ENCODE data around the gene FCER1G. TPM values are rescaled to one million over a fixed set of nuclear protein-coding genes. Genes with fewer than 3 reads are reported as not detected.

Gene FCER1G
- total and polyA plus RNA-seq, 4 donors: 25.4 to 77.1 (median 39.3) TPM

DNA sequence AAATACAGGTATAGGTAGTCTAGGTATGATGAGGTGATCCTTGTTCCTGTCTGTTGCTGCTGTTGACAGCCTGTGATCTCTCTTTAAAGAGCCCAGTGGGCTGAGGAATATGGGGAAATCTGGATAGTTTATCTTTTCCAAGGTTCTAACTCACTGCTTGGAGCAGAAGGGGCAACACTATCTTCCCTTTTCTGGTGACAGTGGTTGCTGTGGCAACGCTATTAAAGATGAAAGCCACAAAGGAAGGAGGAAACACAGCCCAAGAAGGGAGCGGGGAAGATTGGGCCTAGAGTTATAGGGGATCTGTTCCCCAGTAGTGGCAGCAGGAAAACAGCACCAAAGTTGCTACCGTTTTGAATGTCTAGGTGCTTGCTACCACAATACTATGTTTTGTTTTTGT lies 52.2 kb downstream of the FCER1G start:
- WGBS: 75% methylated on average over 3 of the region's 3 CpGs
- Histone ChIP-seq H3K4me1 (ENCODE audit: control insufficient read depth in 4 of 4, insufficient read depth in 4 of 4, low read length in 3 of 4) (no peaks in the 10 kb centered on the region), H3K9me3 (ENCODE audit: control insufficient read depth in 4 of 4, low read length in 3 of 4) (no peaks in the 10 kb centered on the region), H3K36me3 (ENCODE audit: control insufficient read depth in 4 of 4, insufficient read depth in 3 of 4, low read depth in 1 of 4, low read length in 3 of 4) (no peaks in the 10 kb centered on the region), H3K27ac (ENCODE audit: low read depth in 1 of 2, low read length in 2 of 2) (no peak overlapping the region), H3K9ac (ENCODE audit: low read depth in 1 of 2, low read length in 2 of 2) (no peak overlapping the region), H3K27me3 (ENCODE audit: control insufficient read depth in 4 of 4, insufficient read depth in 4 of 4, low read length in 3 of 4) (no peaks in the 10 kb centered on the region), H3K4me3 (ENCODE audit: low read depth in 1 of 3, low read length in 3 of 3) (no peak overlapping the region)
- DNase-seq (ENCODE audit: low spot score): no peak
- TF ChIP-seq SP1 (IDR thresholded peaks at IDR 0.05) (no peak), FOXA1 (IDR thresholded peaks at IDR 0.05) (no peak), RAD21 (IDR thresholded peaks at IDR 0.05) (no peak), RXRA (IDR thresholded peaks at IDR 0.05) (no peak), JUND (IDR thresholded peaks at IDR 0.05) (no peak), HNF4G (IDR thresholded peaks at IDR 0.05) (no peak), GABPA (IDR thresholded peaks at IDR 0.05 in 1 of 2, conservative IDR thresholded peaks at IDR 0.05 in 1 of 2) (no peak), YY1 (IDR thresholded peaks at IDR 0.05) (no peak)
- TF ChIP-seq, protein P1, sequence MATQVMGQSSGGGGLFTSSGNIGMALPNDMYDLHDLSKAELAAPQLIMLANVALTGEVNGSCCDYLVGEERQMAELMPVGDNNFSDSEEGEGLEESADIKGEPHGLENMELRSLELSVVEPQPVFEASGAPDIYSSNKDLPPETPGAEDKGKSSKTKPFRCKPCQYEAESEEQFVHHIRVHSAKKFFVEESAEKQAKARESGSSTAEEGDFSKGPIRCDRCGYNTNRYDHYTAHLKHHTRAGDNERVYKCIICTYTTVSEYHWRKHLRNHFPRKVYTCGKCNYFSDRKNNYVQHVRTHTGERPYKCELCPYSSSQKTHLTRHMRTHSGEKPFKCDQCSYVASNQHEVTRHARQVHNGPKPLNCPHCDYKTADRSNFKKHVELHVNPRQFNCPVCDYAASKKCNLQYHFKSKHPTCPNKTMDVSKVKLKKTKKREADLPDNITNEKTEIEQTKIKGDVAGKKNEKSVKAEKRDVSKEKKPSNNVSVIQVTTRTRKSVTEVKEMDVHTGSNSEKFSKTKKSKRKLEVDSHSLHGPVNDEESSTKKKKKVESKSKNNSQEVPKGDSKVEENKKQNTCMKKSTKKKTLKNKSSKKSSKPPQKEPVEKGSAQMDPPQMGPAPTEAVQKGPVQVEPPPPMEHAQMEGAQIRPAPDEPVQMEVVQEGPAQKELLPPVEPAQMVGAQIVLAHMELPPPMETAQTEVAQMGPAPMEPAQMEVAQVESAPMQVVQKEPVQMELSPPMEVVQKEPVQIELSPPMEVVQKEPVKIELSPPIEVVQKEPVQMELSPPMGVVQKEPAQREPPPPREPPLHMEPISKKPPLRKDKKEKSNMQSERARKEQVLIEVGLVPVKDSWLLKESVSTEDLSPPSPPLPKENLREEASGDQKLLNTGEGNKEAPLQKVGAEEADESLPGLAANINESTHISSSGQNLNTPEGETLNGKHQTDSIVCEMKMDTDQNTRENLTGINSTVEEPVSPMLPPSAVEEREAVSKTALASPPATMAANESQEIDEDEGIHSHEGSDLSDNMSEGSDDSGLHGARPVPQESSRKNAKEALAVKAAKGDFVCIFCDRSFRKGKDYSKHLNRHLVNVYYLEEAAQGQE (IDR thresholded peaks at IDR 0.05): no peak
- TF ChIP-seq, protein P2, sequence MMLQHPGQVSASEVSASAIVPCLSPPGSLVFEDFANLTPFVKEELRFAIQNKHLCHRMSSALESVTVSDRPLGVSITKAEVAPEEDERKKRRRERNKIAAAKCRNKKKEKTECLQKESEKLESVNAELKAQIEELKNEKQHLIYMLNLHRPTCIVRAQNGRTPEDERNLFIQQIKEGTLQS (IDR thresholded peaks at IDR 0.05): no peak
- TF ChIP-seq, protein P3, sequence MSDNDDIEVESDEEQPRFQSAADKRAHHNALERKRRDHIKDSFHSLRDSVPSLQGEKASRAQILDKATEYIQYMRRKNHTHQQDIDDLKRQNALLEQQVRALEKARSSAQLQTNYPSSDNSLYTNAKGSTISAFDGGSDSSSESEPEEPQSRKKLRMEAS (IDR thresholded peaks at IDR 0.05): no peak

Other genes starting within 250 kb of the FCER1G start
- 10 to 100 TPM; 45.9 to 80.4 TPM for gene F11R, start 194.1 kb upstream of the FCER1G start, total RNA-seq
- gene F11R, start 194.1 kb upstream of the FCER1G start, polyA plus RNA-seq: 10 to 100 TPM; 25.8 to 45.3 TPM
- gene TSTD1, start 176.3 kb upstream of the FCER1G start, total RNA-seq: 10 to 100 TPM; 10.9 to 23.6 TPM
- 10 to 100 TPM; 45.9 to 67.5 TPM for gene TSTD1, start 176.3 kb upstream of the FCER1G start, polyA plus RNA-seq
- gene USF1, start 169.3 kb upstream of the FCER1G start, total RNA-seq: 10 to 100 TPM; 29.8 to 43.5 TPM
- 10 to 100 TPM; 19.2 to 24.5 TPM for gene USF1, start 169.3 kb upstream of the FCER1G start, polyA plus RNA-seq
- 1 to 10 TPM; 6.6 to 8.9 TPM for gene ARHGAP30, start 145.4 kb upstream of the FCER1G start, total RNA-seq
- gene ARHGAP30, start 145.4 kb upstream of the FCER1G start, polyA plus RNA-seq: 1 to 10 TPM; 1.2 to 3.5 TPM
- gene NECTIN4, start 125.7 kb upstream of the FCER1G start, total RNA-seq: not detected
- under 1 TPM in 1 of 2 donors, not detected in 1; 0.01 TPM for gene NECTIN4, start 125.7 kb upstream of the FCER1G start, polyA plus RNA-seq
- 1 to 10 TPM; 1.9 to 2.8 TPM for gene KLHDC9, start 116.9 kb upstream of the FCER1G start, total RNA-seq
- gene KLHDC9, start 116.9 kb upstream of the FCER1G start, polyA plus RNA-seq: 1 to 10 TPM; 2.4 to 3.3 TPM
- gene PFDN2, start 97.3 kb upstream of the FCER1G start, total RNA-seq: 10 to 100 TPM; 12.4 to 19.3 TPM
- gene PFDN2, start 97.3 kb upstream of the FCER1G start, polyA plus RNA-seq: 10 to 100 TPM; 48.7 to 61.9 TPM
- 10 to 100 TPM; 17.8 to 37.2 TPM for gene NIT1, start 97.2 kb upstream of the FCER1G start, total RNA-seq
- gene NIT1, start 97.2 kb upstream of the FCER1G start, polyA plus RNA-seq: 10 to 100 TPM; 41.4 to 45.8 TPM
- 10 to 100 TPM; 13.8 to 16.7 TPM for gene DEDD, start 82.6 kb upstream of the FCER1G start, total RNA-seq
- 10 to 100 TPM; 15.2 to 17.7 TPM for gene DEDD, start 82.6 kb upstream of the FCER1G start, polyA plus RNA-seq
- 10 to 100 TPM; 34.2 to 44.1 TPM for gene UFC1, start 61.3 kb upstream of the FCER1G start, total RNA-seq
- 10 to 100 TPM; 42.5 to 47.5 TPM for gene UFC1, start 61.3 kb upstream of the FCER1G start, polyA plus RNA-seq
- 1 to 10 TPM; 7.2 to 9.0 TPM for gene USP21, start 55.8 kb upstream of the FCER1G start, total RNA-seq
- 1 to 10 TPM; 4.1 to 5.8 TPM for gene USP21, start 55.8 kb upstream of the FCER1G start, polyA plus RNA-seq
- gene PPOX, start 48.9 kb upstream of the FCER1G start, total RNA-seq: 100 to 1,000 TPM in 1 of 2 donors, 1 to 10 TPM in 1; 6.2 to 106 TPM
- 1 to 10 TPM; 6.2 to 9.6 TPM for gene PPOX, start 48.9 kb upstream of the FCER1G start, polyA plus RNA-seq
- 10 to 100 TPM; 13.1 to 23.8 TPM for gene B4GALT3, start 37.8 kb upstream of the FCER1G start, total RNA-seq
- 10 to 100 TPM; 14.0 to 15.4 TPM for gene B4GALT3, start 37.8 kb upstream of the FCER1G start, polyA plus RNA-seq
- 1 to 10 TPM in 1 of 2 donors, under 1 TPM in 1; 0.28 to 2.2 TPM for gene ADAMTS4, start 16.2 kb upstream of the FCER1G start, total RNA-seq
- gene ADAMTS4, start 16.2 kb upstream of the FCER1G start, polyA plus RNA-seq: under 1 TPM; 0.21 to 0.48 TPM
- 100 to 1,000 TPM; 105 to 167 TPM for gene NDUFS2, start 12.9 kb upstream of the FCER1G start, total RNA-seq
- gene NDUFS2, start 12.9 kb upstream of the FCER1G start, polyA plus RNA-seq: 100 to 1,000 TPM in 1 of 2 donors, 10 to 100 TPM in 1; 93.3 to 135 TPM
- gene APOA2, start 8.3 kb downstream of the FCER1G start, total RNA-seq: 1,000 to 10,000 TPM; 5,041 to 8,644 TPM
- gene APOA2, start 8.3 kb downstream of the FCER1G start, polyA plus RNA-seq: over 10,000 TPM; 12,638 to 30,612 TPM
- gene TOMM40L, start 10.8 kb downstream of the FCER1G start, total RNA-seq: 1 to 10 TPM; 6.7 to 7.4 TPM
- gene TOMM40L, start 10.8 kb downstream of the FCER1G start, polyA plus RNA-seq: 10 to 100 TPM; 10.4 to 10.5 TPM
- gene NR1I3, start 22.9 kb downstream of the FCER1G start, total RNA-seq: 10 to 100 TPM; 10.4 to 52.3 TPM
- gene NR1I3, start 22.9 kb downstream of the FCER1G start, polyA plus RNA-seq: 100 to 1,000 TPM in 1 of 2 donors, 10 to 100 TPM in 1; 43.0 to 128 TPM
- gene PCP4L1, start 43.5 kb downstream of the FCER1G start, total RNA-seq: 1 to 10 TPM; 5.9 to 8.7 TPM
- gene PCP4L1, start 43.5 kb downstream of the FCER1G start, polyA plus RNA-seq: 1 to 10 TPM; 1.1 to 4.1 TPM
- gene MPZ, start 94.7 kb downstream of the FCER1G start, total RNA-seq: 1 to 10 TPM in 1 of 2 donors, under 1 TPM in 1; 0.37 to 1.0 TPM
- 1 to 10 TPM in 1 of 2 donors, under 1 TPM in 1; 0.97 to 7.4 TPM for gene MPZ, start 94.7 kb downstream of the FCER1G start, polyA plus RNA-seq
- 100 to 1,000 TPM in 1 of 2 donors, 10 to 100 TPM in 1; 44.3 to 116 TPM for gene SDHC, start 99.1 kb downstream of the FCER1G start, total RNA-seq
- 100 to 1,000 TPM in 1 of 2 donors, 10 to 100 TPM in 1; 77.7 to 247 TPM for gene SDHC, start 99.1 kb downstream of the FCER1G start, polyA plus RNA-seq
- not detected for gene CFAP126, start 152.6 kb downstream of the FCER1G start, total RNA-seq
- not detected for gene CFAP126, start 152.6 kb downstream of the FCER1G start, polyA plus RNA-seq